ENCODE data around the gene GULP1. TPM values are rescaled to one million over a fixed set of nuclear protein-coding genes. Genes with fewer than 3 reads are reported as not detected.

The GULP1 gene
- total and polyA plus RNA-seq, 7 experiments from 2014 or later: not detected

DNA sequence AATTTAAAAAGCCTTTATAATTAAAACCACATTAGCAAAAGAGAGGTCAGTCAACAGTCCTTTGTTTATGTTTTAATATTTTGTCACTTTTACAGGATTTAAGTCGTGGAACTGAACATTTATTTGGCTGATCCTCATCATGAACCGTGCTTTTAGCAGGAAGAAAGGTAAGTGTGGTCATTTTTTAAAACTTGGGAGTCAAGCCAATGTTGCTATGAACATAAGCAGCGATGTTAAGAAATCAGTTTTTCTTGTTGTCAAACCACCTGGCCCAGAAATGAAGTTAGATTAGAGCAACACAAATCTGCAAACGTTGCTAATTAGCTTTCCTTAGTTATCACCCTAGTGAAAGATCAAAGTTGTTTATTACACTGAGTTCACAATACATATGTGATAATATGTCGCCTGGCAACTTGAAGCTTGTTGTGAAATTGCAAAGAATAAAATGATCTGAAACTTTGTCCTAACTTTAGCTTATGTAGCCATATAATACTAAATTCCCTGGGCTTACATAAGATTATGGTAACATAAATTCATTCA lies 186.0 kb downstream of the GULP1 start:
- H3K27me3 ChIP-seq (ENCODE audit: control insufficient read depth in 2 of 2, insufficient read depth in 2 of 2, low read length in 2 of 2): no peaks in the 10 kb centered on the region
- no peak overlapping the region for H3K4me3 ChIP-seq (ENCODE audit: low read length)
- intact Hi-C loops (cut with micrococcal nuclease): no loop called here
- ChIA-PET POLR2A (no interaction called here), CTCF (no interaction called here)
- H3K27ac ChIP-seq (ENCODE audit: low read depth, low read length): no peak overlapping the region
- DNase-seq (no peak), ATAC-seq (no peak)
- Mint-ChIP-seq H3K36me3 (no peaks in the 10 kb centered on the region), H3K9me3 (peaks cover 0 to 2% (median 0%) of the 10 kb centered on the region in 11 donors), H3K4me1 (no peaks in the 10 kb centered on the region), H3K4me3 (no peak overlapping the region), H3K27ac (no peak overlapping the region), H3K27me3 (no peaks in the 10 kb centered on the region)
- no peaks in the 10 kb centered on the region for H3K9me3 ChIP-seq (ENCODE audit: control insufficient read depth in 2 of 3, low read length in 3 of 3)
- H3K4me1 ChIP-seq (ENCODE audit: control insufficient read depth in 2 of 2, insufficient read depth in 2 of 2, low read length in 2 of 2): no peaks in the 10 kb centered on the region
- H3K36me3 ChIP-seq (ENCODE audit: control insufficient read depth in 2 of 3, insufficient read depth in 3 of 3, low read length in 3 of 3): no peaks in the 10 kb centered on the region

DNA sequence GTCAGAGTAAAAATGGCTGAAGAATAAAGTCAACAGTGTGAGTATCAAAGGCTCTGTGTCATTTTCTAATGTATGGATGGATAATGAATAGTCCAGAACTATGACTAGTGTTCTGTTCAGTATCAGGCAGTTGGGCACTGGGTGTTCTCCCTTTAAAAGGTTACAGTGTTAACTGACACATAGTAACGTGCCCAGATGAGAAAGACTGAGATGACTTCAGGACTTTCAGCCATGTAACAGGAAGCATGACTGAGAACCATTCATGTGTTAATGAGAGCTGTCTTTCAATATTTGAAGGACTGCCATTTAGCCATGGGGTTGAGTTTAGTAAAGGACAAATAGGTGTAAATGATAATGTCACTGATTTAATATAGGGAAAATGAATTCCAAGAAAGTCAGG lies 187.1 kb downstream of the GULP1 start:
- ATAC-seq (no peak), DNase-seq (no peak)
- no peak overlapping the region for H3K27ac Mint-ChIP-seq
- no peaks in the 10 kb centered on the region for H3K4me1 Mint-ChIP-seq
- no peak overlapping the region for H3K27ac ChIP-seq (ENCODE audit: low read depth, low read length)
- POLR2A ChIA-PET: no interaction called here
- no peaks in the 10 kb centered on the region for H3K9me3 ChIP-seq (ENCODE audit: control insufficient read depth in 2 of 3, low read length in 3 of 3)
- H3K4me1 ChIP-seq (ENCODE audit: control insufficient read depth in 2 of 2, insufficient read depth in 2 of 2, low read length in 2 of 2): no peaks in the 10 kb centered on the region
- no peaks in the 10 kb centered on the region for H3K36me3 ChIP-seq (ENCODE audit: control insufficient read depth in 2 of 3, insufficient read depth in 3 of 3, low read length in 3 of 3)
- CTCF ChIA-PET: no interaction called here
- H3K4me3 ChIP-seq (ENCODE audit: low read length): no peak overlapping the region
- no peak overlapping the region for H3K4me3 Mint-ChIP-seq
- intact Hi-C loops (cut with micrococcal nuclease): no loop called here
- H3K27me3 ChIP-seq (ENCODE audit: control insufficient read depth in 2 of 2, insufficient read depth in 2 of 2, low read length in 2 of 2): no peaks in the 10 kb centered on the region
- no peaks in the 10 kb centered on the region for H3K27me3 Mint-ChIP-seq
- no peaks in the 10 kb centered on the region for H3K36me3 Mint-ChIP-seq
- no peaks in the 10 kb centered on the region for H3K9me3 Mint-ChIP-seq

DNA sequence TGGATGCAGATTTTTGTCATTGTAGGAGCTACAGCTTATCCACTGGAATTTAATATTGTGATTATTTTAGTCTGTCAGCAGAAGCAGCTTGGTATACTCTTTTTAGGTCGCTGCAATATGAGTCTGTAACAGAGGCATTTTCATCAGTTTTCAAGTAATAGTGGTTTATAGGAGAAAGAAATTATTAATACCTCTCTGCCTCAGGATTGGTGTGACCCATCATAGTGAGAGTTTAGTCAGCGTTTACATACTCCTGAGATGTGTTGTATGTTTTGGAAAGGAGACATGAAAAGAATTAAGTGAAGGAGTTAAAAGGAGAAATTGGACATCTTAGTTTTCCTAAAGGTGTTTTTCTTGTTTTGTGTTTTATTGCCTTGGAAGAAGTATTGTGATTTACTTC lies 189.8 kb downstream of the GULP1 start:
- Mint-ChIP-seq H3K4me3 (no peak overlapping the region), H3K4me1 (no peaks in the 10 kb centered on the region), H3K36me3 (no peaks in the 10 kb centered on the region), H3K27me3 (no peaks in the 10 kb centered on the region), H3K9me3 (no peaks in the 10 kb centered on the region), H3K27ac (no peak overlapping the region)
- Histone ChIP-seq H3K27ac (ENCODE audit: low read depth, low read length) (no peak overlapping the region), H3K4me3 (ENCODE audit: low read length) (no peak overlapping the region), H3K27me3 (ENCODE audit: control insufficient read depth in 2 of 2, insufficient read depth in 2 of 2, low read length in 2 of 2) (no peaks in the 10 kb centered on the region), H3K4me1 (ENCODE audit: control insufficient read depth in 2 of 2, insufficient read depth in 2 of 2, low read length in 2 of 2) (no peaks in the 10 kb centered on the region), H3K9me3 (ENCODE audit: control insufficient read depth in 2 of 3, low read length in 3 of 3) (no peaks in the 10 kb centered on the region), H3K36me3 (ENCODE audit: control insufficient read depth in 2 of 3, insufficient read depth in 3 of 3, low read length in 3 of 3) (no peaks in the 10 kb centered on the region)
- ATAC-seq (no peak), DNase-seq (no peak)
- CTCF ChIA-PET: no interaction called here
- POLR2A ChIA-PET: no interaction called here
- intact Hi-C loops (cut with micrococcal nuclease): no loop called here

DNA sequence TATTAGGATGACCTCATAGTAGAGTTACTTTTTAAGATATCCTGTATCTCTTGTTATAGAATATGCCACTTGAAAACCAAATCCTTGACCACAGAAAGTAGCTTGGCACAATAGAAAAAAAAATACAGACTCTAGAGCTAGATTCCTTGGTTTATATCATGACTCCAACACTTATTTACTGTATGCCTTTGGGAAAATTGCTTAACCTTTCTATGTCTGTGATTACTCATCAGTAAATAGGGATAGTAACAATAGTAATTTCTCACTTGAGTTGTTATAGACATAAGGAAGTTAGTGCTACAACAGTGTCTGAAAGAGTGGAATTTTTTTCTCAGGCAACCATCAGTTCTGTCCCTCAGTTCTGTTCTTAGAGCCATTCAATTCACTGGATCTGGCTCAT lies 193.8 kb downstream of the GULP1 start:
- no peaks in the 10 kb centered on the region for H3K27me3 Mint-ChIP-seq
- POLR2A ChIA-PET: no interaction called here
- no peaks in the 10 kb centered on the region for H3K36me3 Mint-ChIP-seq
- Histone ChIP-seq H3K9me3 (ENCODE audit: control insufficient read depth in 2 of 3, low read length in 3 of 3) (no peaks in the 10 kb centered on the region), H3K36me3 (ENCODE audit: control insufficient read depth in 2 of 3, insufficient read depth in 3 of 3, low read length in 3 of 3) (no peaks in the 10 kb centered on the region), H3K27me3 (ENCODE audit: control insufficient read depth in 2 of 2, insufficient read depth in 2 of 2, low read length in 2 of 2) (no peaks in the 10 kb centered on the region), H3K27ac (ENCODE audit: low read depth, low read length) (no peak overlapping the region), H3K4me1 (ENCODE audit: control insufficient read depth in 2 of 2, insufficient read depth in 2 of 2, low read length in 2 of 2) (no peaks in the 10 kb centered on the region), H3K4me3 (ENCODE audit: low read length) (no peak overlapping the region)
- H3K9me3 Mint-ChIP-seq: no peaks in the 10 kb centered on the region
- DNase-seq (no peak), ATAC-seq (no peak)
- no peak overlapping the region for H3K27ac Mint-ChIP-seq
- intact Hi-C loops (cut with micrococcal nuclease): no loop called here
- no peak overlapping the region for H3K4me3 Mint-ChIP-seq
- no peaks in the 10 kb centered on the region for H3K4me1 Mint-ChIP-seq
- CTCF ChIA-PET: no interaction called here

DNA sequence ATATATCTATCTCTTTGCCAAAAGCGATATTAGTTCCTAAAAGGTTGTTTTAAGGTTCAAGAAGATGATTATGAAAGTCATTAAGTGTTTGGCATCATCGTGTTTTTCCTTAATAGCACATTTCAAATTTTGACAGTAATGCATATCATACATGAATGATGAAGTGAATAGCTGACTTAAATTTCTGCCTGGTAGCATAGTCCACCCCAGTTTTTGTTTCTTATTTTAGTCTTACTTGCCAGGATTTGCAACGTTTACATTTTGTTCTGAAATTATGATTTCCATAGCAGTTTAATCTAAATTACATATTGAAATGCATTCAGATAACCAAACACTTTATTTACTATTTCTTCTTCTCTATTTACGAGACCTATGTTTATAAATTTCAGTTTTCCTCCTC lies 201.1 kb downstream of the GULP1 start:
- H3K27ac ChIP-seq (ENCODE audit: low read depth, low read length): no peak overlapping the region
- ATAC-seq: no peak
- ChIA-PET POLR2A (no interaction called here), CTCF (interaction anchor here (0.5 kb wide), 1 partner anchor 558 kb away, joined by 3 read pairs; no protein-coding TSS in a partner anchor)
- H3K27ac Mint-ChIP-seq: no peak overlapping the region
- H3K4me3 ChIP-seq (ENCODE audit: low read length): no peak overlapping the region
- H3K4me1 Mint-ChIP-seq: no peaks in the 10 kb centered on the region
- peaks cover 0 to 4% (median 0%) of the 10 kb centered on the region in 11 donors for H3K9me3 Mint-ChIP-seq
- DNase-seq: no peak
- no peaks in the 10 kb centered on the region for H3K36me3 Mint-ChIP-seq
- H3K27me3 Mint-ChIP-seq: peaks cover 0 to 13% (median 5%) of the 10 kb centered on the region in 5 donors
- H3K36me3 ChIP-seq (ENCODE audit: control insufficient read depth in 2 of 3, insufficient read depth in 3 of 3, low read length in 3 of 3): no peaks in the 10 kb centered on the region
- no peaks in the 10 kb centered on the region for H3K4me1 ChIP-seq (ENCODE audit: control insufficient read depth in 2 of 2, insufficient read depth in 2 of 2, low read length in 2 of 2)
- H3K27me3 ChIP-seq (ENCODE audit: control insufficient read depth in 2 of 2, insufficient read depth in 2 of 2, low read length in 2 of 2): no peaks in the 10 kb centered on the region
- no peaks in the 10 kb centered on the region for H3K9me3 ChIP-seq (ENCODE audit: control insufficient read depth in 2 of 3, low read length in 3 of 3)
- intact Hi-C loops (cut with micrococcal nuclease): no loop called here
- H3K4me3 Mint-ChIP-seq: no peak overlapping the region

DNA sequence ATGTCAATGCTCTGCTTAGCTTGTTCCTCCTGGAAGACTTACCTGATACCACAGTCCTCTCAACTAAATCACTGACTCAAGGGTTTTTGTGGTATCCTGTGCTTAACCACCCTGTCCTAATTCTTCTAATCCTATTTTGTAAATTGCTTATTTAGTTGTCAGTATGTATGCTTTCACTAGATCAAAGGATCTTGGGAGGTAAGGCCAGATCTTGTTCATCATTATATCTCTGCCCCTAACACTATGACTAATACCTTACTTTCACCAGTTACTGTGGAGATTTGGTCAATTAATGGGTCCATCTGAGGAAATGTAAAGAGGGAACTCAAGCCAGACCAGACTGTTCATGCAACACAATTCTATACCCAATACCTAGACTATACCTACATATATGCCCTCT lies 203.2 kb downstream of the GULP1 start:
- H3K27ac ChIP-seq (ENCODE audit: low read depth, low read length): no peak overlapping the region
- Mint-ChIP-seq H3K27me3 (peaks cover 0 to 13% (median 5%) of the 10 kb centered on the region in 5 donors), H3K4me1 (no peaks in the 10 kb centered on the region), H3K27ac (no peak overlapping the region), H3K9me3 (peaks cover 0 to 4% (median 0%) of the 10 kb centered on the region in 11 donors), H3K36me3 (no peaks in the 10 kb centered on the region), H3K4me3 (no peak overlapping the region)
- no peaks in the 10 kb centered on the region for H3K9me3 ChIP-seq (ENCODE audit: control insufficient read depth in 2 of 3, low read length in 3 of 3)
- H3K4me3 ChIP-seq (ENCODE audit: low read length): no peak overlapping the region
- ChIA-PET POLR2A (no interaction called here), CTCF (no interaction called here)
- no peak for ATAC-seq
- DNase-seq: no peak
- H3K36me3 ChIP-seq (ENCODE audit: control insufficient read depth in 2 of 3, insufficient read depth in 3 of 3, low read length in 3 of 3): no peaks in the 10 kb centered on the region
- H3K27me3 ChIP-seq (ENCODE audit: control insufficient read depth in 2 of 2, insufficient read depth in 2 of 2, low read length in 2 of 2): no peaks in the 10 kb centered on the region
- intact Hi-C loops (cut with micrococcal nuclease): no loop called here
- no peaks in the 10 kb centered on the region for H3K4me1 ChIP-seq (ENCODE audit: control insufficient read depth in 2 of 2, insufficient read depth in 2 of 2, low read length in 2 of 2)

DNA sequence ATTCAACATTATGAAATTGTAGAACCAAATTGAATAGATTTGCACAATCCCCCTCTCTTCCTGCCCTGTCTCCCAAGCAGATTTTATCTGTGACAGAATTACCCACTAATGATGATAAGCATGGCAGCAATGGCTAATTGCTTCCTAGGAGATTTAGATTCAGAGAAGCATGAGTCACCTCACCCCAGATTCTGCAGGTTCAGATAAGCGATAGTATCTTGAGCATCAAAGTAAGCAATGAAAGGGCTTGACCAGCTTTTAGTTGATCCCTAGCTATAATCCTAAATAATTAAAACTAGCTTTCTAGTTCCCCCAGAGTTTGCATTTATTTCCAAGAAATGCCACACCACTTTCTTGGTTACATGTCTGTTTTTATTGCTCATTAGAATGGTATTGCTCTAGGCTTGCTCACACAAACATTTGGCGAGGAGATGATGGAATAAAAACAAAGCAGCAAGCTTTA lies 204.3 kb downstream of the GULP1 start:
- H3K27ac ChIP-seq (ENCODE audit: low read depth, low read length): no peak overlapping the region
- no peaks in the 10 kb centered on the region for H3K36me3 Mint-ChIP-seq
- H3K4me3 ChIP-seq (ENCODE audit: low read length): no peak overlapping the region
- no peak overlapping the region for H3K4me3 Mint-ChIP-seq
- ATAC-seq (no peak), DNase-seq (no peak)
- H3K4me1 Mint-ChIP-seq: no peaks in the 10 kb centered on the region
- peaks cover 0 to 4% (median 0%) of the 10 kb centered on the region in 11 donors for H3K9me3 Mint-ChIP-seq
- no peaks in the 10 kb centered on the region for H3K9me3 ChIP-seq (ENCODE audit: control insufficient read depth in 2 of 3, low read length in 3 of 3)
- H3K4me1 ChIP-seq (ENCODE audit: control insufficient read depth in 2 of 2, insufficient read depth in 2 of 2, low read length in 2 of 2): no peaks in the 10 kb centered on the region
- no peak overlapping the region for H3K27ac Mint-ChIP-seq
- H3K27me3 ChIP-seq (ENCODE audit: control insufficient read depth in 2 of 2, insufficient read depth in 2 of 2, low read length in 2 of 2): no peaks in the 10 kb centered on the region
- intact Hi-C loops (cut with micrococcal nuclease): no loop called here
- no peaks in the 10 kb centered on the region for H3K36me3 ChIP-seq (ENCODE audit: control insufficient read depth in 2 of 3, insufficient read depth in 3 of 3, low read length in 3 of 3)
- ChIA-PET CTCF (no interaction called here), POLR2A (no interaction called here)
- peaks cover 0 to 14% (median 8%) of the 10 kb centered on the region in 5 donors for H3K27me3 Mint-ChIP-seq
